H1 (cell line): ENCODE measurements around the gene CCL7. TPM values are rescaled to one million over a fixed set of nuclear protein-coding genes. Genes with fewer than 3 reads are reported as not detected.

Source experiments
- polyA plus RNA-seq, 7 experiments: library from polyadenylated mRNA; depleted of rRNA in 3 of 7; stranded (reverse) in 5 of 7; unstranded in 2 of 7; fragments of >200 nt in 5 of 7; fragments of 200-250 nt in 2 of 7; gene quantifications; 1 replicate in 5 of 7; 2 replicates in 1 of 7; 4 replicates in 1 of 7; pipeline versions ENCODE4 v1.2.1 to v1.2.3, GENCODE V29; 2011 to 2013; ENCODE audit warnings: missing spikeins in 2 of 7, mixed read lengths in 2 of 7
- total RNA-seq: library from RNA; stranded (reverse); fragmentation: NEBNext Ultra II Directional; extraction: Animal tissue kit (Norgen Biotek cat#: 25700); gene quantifications from 2 replicates; pipeline ENCODE4 v1.2.1, GENCODE V29; 2021

CCL7 gene
- total and polyA plus RNA-seq, 2 of the 8 experiments (the other 6 are each of a cell fraction or from before 2014, with no cell fraction given): not detected

Other genes starting within 250 kb of the CCL7 start
- 3.1 and 3.7 TPM in 2 replicates for gene CCL2, start 14.9 kb upstream of the CCL7 start, total RNA-seq
- gene CCL2, start 14.9 kb upstream of the CCL7 start, polyA plus RNA-seq (2011; rRNA removed): 2.6 and 3.0 TPM in 2 replicates
- not detected in 2 replicates for gene CCL11, start 15.5 kb downstream of the CCL7 start, total RNA-seq
- gene CCL11, start 15.5 kb downstream of the CCL7 start, polyA plus RNA-seq (2011; rRNA removed): not detected in 2 replicates
- not detected in 2 replicates for gene CCL8, start 49.2 kb downstream of the CCL7 start, total RNA-seq
- not detected in 2 replicates for gene CCL8, start 49.2 kb downstream of the CCL7 start, polyA plus RNA-seq (2011; rRNA removed)
- gene CCL13, start 86.3 kb downstream of the CCL7 start, total RNA-seq: not detected in 2 replicates
- gene CCL13, start 86.3 kb downstream of the CCL7 start, polyA plus RNA-seq (2011; rRNA removed): not detected in 2 replicates
- gene CCL1, start 93.0 kb downstream of the CCL7 start, total RNA-seq: not detected in 2 replicates
- gene CCL1, start 93.0 kb downstream of the CCL7 start, polyA plus RNA-seq (2011; rRNA removed): not detected in 2 replicates